HFFc6 (cell line): Measurements from ENCODE around the gene KRT16. TPM values are rescaled to one million over a fixed set of nuclear protein-coding genes. Genes with fewer than 3 reads are reported as not detected.
"Not testable (repeated sequence)": the region's sequence is repeated elsewhere in the genome, so short reads cannot be mapped to it uniquely, and the experiment has no call there.

Source experiments
- DNase-seq: peaks from one replicate; pipeline ENCODE4 v3.0.0-alpha.2; 2018
- H3K27ac Mint-ChIP-seq: 2 replicates; pipeline ENCODE4 v1.8.0; 2020; ENCODE audit warnings: mild to moderate bottlenecking, mixed read lengths
- H3K27me3 Mint-ChIP-seq: 2 replicates; pipeline ENCODE4 v1.8.0; 2021; ENCODE audit warnings: mild to moderate bottlenecking, moderate library complexity, mixed read lengths; ENCODE audit not compliant: insufficient read depth
- H3K36me3 Mint-ChIP-seq: 2 replicates; pipeline ENCODE4 v1.8.0; 2021; ENCODE audit warnings: low read depth, mixed read lengths
- H3K4me1 Mint-ChIP-seq: 2 replicates; pipeline ENCODE4 v1.8.0; 2020; ENCODE audit warnings: low read depth, mixed read lengths
- H3K4me3 Mint-ChIP-seq: 2 replicates; pipeline ENCODE4 v1.8.0; 2020; ENCODE audit warnings: mild to moderate bottlenecking, moderate library complexity, mixed read lengths
- H3K9me3 Mint-ChIP-seq: 2 replicates; pipeline ENCODE4 v1.8.0; 2020; ENCODE audit warnings: mild to moderate bottlenecking, mixed read lengths
- total RNA-seq, 6 experiments: library from RNA; stranded (reverse); fragmentation: NEBNext Ultra II Directional; extraction: Animal tissue kit (Norgen Biotek cat#: 25700); gene quantifications; 2 replicates in 1 of 6; 3 replicates in 5 of 6; pipeline ENCODE4 v1.2.3, GENCODE V29; 2021
- TF ChIP-seq, protein P1 (sequence below): fragments of 200-600 bp; sonication (generic); IDR thresholded peaks from 2 replicates; pipeline ENCODE4 v1.5.0; 2021; ENCODE audit warnings: antibody characterized with exemption, mild to moderate bottlenecking

The KRT16 gene
- total RNA-seq, 6 experiments from 2014 or later = 0.11 to 0.47 (median 0.17) TPM; not detected in 2

DNA sequence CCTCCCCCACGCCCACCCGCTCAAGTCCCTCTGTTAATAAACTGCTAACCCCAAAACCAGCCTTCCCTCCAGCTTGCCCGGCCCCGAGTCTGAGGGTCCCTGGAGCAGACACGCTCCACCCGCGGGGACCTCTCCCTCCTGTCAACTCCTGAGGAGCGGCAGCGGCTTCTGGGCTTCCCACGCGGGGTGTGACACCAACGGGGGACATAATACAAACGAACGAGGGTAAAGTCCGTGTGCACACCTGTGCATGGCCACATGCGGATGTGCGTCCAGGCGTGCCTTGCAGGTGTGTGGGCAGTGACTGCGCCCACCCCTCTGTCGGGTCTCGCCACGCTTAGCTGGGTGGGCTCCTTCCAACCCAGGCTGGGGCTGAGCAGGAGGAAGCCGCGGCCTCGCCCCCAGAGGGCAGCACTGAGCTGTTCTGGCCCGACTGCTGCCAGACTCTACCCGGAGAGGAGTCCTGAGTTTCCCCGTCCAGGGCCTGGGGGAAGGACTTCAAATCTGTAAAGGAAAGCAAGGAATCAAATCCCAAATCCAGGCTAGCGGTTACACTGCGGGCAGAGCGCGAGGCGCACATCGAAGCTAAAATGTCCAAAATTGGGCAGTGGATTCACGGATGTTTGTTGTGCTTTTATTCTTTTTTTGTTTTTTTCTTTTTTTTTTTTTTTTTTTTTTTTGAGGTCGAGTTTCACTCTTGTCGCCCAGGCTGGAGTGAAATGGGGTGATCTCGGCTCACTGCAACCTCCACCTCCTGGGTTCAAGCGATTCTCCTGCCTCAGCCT is 36.0 kb upstream of the KRT16 start:
- H3K9me3 Mint-ChIP-seq = no peaks in the 10 kb centered on the region
- DNase-seq = peak; percentile 71
- TF ChIP-seq, protein P1, sequence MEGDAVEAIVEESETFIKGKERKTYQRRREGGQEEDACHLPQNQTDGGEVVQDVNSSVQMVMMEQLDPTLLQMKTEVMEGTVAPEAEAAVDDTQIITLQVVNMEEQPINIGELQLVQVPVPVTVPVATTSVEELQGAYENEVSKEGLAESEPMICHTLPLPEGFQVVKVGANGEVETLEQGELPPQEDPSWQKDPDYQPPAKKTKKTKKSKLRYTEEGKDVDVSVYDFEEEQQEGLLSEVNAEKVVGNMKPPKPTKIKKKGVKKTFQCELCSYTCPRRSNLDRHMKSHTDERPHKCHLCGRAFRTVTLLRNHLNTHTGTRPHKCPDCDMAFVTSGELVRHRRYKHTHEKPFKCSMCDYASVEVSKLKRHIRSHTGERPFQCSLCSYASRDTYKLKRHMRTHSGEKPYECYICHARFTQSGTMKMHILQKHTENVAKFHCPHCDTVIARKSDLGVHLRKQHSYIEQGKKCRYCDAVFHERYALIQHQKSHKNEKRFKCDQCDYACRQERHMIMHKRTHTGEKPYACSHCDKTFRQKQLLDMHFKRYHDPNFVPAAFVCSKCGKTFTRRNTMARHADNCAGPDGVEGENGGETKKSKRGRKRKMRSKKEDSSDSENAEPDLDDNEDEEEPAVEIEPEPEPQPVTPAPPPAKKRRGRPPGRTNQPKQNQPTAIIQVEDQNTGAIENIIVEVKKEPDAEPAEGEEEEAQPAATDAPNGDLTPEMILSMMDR = peak; percentile 88
- no peaks in the 10 kb centered on the region for H3K36me3 Mint-ChIP-seq
- peaks cover 24% of the 10 kb centered on the region for H3K4me1 Mint-ChIP-seq
- peak overlapping the region; percentile 81 for H3K27ac Mint-ChIP-seq
- H3K4me3 Mint-ChIP-seq = peak overlapping the region; percentile 80
- H3K27me3 Mint-ChIP-seq = no peaks in the 10 kb centered on the region; the same call in none of the 2 replicates

DNA sequence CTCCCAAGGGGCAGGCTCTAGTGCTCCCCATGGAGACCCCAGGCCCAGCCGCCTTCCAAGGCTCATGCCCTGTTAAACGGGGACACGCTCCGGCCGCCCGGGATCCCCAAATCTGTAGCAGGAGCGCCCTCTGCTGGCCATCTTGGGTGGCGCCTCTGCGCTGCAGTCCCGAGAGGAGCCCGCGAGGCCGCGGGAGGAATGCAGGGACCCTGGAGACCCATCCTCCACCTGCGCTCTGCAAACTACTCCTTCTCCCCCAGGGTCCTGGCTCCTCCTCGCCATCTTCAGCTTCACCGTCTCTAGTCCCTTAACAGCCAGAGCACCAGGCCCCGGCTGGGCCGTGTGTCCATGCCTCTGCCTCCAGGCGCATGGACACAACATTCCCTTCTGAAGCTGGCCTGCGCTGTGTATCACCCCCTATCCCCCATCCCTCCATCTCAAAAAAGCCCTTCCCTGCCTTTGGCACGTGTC is 35.4 kb upstream of the KRT16 start:
- DNase-seq = peak; percentile 57
- no peaks in the 10 kb centered on the region; the same call in none of the 2 replicates for H3K27me3 Mint-ChIP-seq
- H3K36me3 Mint-ChIP-seq = no peaks in the 10 kb centered on the region
- peak overlapping the region; percentile 80 for H3K4me3 Mint-ChIP-seq
- peaks cover 24% of the 10 kb centered on the region for H3K4me1 Mint-ChIP-seq
- H3K9me3 Mint-ChIP-seq = no peaks in the 10 kb centered on the region
- TF ChIP-seq, protein P1 = peak; percentile 93
- peak overlapping the region; percentile 81; the same call in 1 of the 2 replicates for H3K27ac Mint-ChIP-seq

DNA sequence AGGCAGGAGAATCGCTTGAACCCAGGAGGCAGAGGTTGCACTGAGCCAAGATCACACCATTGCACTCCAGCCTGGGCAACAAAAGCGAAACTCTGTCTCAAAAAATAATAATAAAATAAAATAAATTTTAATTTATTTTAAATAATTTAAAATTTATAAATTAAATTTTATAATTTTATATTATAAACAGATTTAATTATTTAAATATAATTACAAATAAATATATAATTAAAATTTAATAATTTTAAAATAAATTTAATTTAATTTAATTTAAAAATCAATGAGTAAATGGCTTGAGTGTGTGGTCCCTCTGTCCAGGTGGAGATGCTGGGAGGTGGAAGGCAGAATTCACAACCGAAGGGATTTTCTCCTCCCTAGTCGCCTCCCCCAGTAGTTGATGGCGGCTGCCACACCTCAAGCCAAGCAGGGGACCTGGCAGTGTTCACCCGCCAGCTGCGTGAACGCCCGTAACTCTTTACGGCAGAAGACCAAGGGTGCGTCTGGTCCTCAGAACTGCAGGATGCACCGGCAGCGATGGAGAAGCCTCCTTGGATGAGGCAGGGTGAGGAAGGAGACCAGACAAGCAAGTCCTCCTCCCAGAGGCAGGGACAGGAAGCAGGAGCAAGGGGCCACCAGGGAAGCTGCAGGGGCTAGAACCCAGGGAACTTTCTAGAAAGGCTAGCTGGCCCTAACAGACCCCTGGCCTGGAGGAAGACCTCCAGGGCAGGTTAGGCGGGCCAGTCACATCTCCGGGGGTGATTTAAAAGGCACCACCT is 34.7 kb upstream of the KRT16 start:
- no peak overlapping the region for H3K4me3 Mint-ChIP-seq
- H3K36me3 Mint-ChIP-seq = no peaks in the 10 kb centered on the region
- TF ChIP-seq, protein P1 = no peak
- H3K27me3 Mint-ChIP-seq = peaks cover 2% of the 10 kb centered on the region
- H3K9me3 Mint-ChIP-seq = no peaks in the 10 kb centered on the region
- no peak for DNase-seq
- H3K4me1 Mint-ChIP-seq = peaks cover 24% of the 10 kb centered on the region
- H3K27ac Mint-ChIP-seq = no peak overlapping the region

DNA sequence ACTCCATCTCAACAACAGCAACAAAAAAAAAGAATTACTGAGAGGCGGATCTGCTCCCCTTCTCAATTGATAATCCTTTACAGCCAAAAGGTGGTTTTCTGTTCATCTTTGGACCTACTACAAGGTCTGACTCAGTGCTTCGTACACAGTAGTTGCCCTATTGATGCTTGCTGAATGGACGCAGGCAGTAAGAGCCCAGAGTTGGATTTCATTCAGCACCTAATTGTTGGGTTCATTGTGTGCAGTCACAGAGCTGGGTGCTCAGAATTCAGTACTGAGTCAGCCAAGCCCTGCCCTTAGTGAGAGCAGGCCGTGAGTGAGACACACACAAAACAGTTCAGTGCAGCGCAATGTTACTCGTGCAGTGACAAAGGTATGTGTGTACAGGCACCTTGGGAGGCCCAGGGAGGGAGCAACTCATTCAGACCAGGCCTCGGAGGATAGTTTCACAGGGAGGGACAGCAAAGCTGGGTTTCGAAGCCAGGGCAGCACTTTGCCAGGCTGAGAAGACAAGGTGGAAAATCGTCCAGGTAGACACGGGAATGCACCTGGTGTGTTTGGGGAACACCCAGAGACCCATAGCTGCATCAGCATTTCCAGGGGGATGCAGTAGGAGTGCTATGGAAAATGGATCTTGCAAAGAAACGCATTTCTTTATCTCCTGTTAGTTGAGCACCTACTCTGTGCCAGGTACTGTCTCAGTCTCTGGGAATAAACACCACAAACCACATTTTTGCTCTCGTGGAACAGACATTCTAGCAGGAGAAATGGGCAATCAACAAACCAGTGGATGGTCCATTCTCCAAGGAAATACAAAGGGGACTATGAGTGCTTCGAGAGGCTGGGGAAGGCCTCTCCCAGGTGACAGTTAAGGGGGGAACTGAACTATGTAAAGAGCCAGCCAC is 29.9 kb upstream of the KRT16 start:
- peaks cover 8% of the 10 kb centered on the region for H3K27me3 Mint-ChIP-seq
- H3K9me3 Mint-ChIP-seq = no peaks in the 10 kb centered on the region
- H3K4me1 Mint-ChIP-seq = peaks cover 9% of the 10 kb centered on the region

DNA sequence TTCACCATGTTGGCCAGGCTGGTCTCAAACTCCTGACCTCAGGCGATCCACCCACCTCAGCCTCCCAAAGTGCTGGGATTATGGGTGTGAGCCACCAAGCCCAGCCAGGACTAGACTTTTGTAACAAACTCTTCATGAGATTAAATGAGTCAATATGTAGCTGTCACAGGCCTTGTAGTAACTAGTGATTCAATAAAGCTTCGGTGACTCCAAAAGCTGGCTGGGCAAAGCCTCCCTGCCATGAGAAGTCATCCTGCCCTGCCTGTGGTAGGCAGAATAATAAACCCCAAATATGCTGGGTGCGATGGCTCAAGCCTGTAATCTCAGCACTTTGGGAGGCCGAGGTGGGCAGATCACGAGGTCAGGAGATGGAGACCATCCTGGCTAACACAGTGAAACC is 28.0 kb upstream of the KRT16 start:
- H3K36me3 Mint-ChIP-seq, H3K9me3 Mint-ChIP-seq: not testable (repeated sequence)

More for the DNA sequence above, 29.9 kb upstream of the KRT16 start:
- no peak for DNase-seq
- TF ChIP-seq, protein P1 = no peak
- Mint-ChIP-seq H3K27ac (no peak overlapping the region), H3K4me3 (no peak overlapping the region), H3K36me3 (no peaks in the 10 kb centered on the region)

More for the DNA sequence above, 28.0 kb upstream of the KRT16 start:
- not testable (repeated sequence) for H3K4me1 Mint-ChIP-seq, H3K27me3 Mint-ChIP-seq, H3K4me3 Mint-ChIP-seq, H3K27ac Mint-ChIP-seq, DNase-seq
